HG02885 (cell line): ENCODE data around the gene HLCS.

Experiments
- ATAC-seq: cut with Tn5 transposase; IDR thresholded peaks from one replicate; pipeline ENCODE4 v1.9.1; 2021; ENCODE audit warnings: mild to moderate bottlenecking; ENCODE audit not compliant: unreplicated experiment, poor library complexity

HLCS gene

DNA sequence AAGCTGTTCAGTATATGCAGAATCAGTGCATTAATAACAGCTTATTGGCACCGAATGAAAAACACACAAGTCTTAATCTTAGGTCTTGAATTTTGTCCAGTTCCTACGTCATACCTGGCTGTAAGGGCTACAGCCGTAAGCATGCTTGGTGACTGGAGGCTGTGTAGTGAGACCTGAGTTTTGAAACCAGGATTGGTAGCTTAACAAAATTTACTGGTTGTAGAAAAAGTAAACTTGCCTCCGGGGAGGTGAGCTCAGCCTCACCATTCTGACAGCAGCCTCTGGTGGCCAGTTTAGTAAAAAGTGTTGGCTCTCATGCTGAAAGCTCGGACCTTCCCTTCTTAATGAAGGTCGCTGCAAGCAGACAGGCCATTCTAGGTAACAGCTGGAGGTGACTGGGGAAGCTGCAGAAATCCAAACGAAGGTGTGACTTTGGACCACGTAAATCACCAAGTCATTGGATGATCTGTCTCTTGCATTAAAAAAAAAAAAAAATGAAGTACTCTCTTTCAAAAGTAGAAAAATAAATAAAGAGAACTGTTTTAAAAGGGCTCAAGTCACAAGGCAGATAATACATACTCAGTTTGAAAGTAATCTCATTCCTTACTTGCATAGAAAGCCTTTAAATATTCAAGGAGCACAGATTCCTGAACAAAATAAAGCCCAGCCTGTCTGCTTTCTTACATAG is 48.9 kb downstream of the HLCS start:
- no peak for ATAC-seq

- no peak for ATAC-seq
These were observed 49.8 kb downstream of the HLCS start for GRCh38 chr21:36916718-36917117.

- ATAC-seq = no peak
These were observed 50.7 kb downstream of the HLCS start for GRCh38 chr21:36915696-36916245.

DNA sequence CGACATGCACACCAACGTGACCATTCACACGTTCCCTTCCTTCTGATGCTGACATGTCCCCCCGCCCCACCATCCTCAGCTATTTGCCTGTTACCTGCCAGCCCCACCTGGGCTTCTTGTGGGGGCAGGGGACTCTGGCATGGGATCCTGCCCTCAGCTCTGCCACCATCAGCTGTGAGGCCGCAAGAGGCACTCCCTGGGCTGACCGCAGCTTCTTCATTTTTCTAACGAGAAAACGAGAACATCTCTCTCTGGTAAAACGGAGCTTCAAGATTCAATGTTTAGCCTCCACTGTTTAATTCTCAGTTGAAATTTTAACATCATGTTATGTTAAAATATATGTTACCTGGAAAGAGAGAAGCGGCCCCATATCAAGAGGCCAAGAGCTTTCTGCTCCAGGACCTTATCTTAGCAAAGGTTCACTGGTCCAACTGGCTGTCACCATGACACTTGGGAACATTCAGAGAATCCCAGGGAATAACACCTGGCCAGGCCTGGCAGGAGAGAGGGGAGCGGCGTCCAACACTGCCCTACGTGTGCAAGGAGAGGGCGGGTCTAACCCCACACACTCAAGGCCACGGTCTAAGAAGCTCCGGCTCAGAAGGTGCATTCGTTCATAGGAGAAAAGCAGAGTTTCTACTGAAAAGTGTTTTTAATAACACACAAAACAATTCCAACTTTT is 51.3 kb downstream of the HLCS start:
- no peak for ATAC-seq

GRCh38 chr21:36914244-36915013 is 52.0 kb downstream of the HLCS start:
- ATAC-seq = no peak

DNA sequence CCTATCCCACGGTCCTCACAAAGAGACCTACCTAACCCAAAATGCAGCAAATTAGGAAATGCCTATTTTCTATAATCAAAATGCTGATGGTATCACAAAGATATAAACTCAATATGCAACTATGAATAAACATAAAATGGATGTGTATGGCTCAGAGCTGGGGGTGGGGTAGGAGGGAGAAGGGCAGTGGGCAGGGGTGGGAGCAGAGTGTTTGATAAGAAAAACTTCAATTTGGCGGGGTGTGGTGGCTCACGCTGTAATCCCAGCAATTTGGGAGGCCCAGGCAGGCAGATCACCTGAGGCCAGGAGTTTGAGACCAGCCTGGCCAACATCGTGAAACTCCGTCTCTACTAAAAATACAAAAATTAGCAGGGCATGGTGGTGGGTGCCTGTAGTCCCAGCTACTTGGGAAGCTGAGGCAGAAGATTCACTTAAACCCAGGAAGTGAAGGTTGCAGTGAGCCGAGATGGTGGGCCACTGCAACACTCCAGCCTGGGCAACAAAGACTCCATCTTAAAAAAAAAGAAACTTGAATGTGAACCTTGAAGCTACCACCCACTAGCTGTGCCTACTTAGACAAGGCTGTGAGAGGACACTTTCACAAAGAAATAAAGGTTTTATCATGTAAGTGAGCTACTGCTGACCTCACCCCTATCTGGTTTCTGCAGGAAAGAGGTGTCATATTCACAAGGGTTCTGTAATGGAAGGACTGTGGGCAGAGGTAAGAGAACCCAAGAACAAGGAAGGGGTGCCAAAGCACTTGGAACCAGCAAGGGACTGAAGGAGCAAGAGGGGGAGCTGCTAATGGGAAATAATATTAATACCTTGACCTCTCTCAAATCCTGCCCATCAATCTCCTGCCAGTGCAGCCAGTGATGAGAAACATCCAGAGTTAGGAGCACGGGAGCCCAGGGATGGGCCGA is 53.0 kb downstream of the HLCS start:
- ATAC-seq = no peak

DNA sequence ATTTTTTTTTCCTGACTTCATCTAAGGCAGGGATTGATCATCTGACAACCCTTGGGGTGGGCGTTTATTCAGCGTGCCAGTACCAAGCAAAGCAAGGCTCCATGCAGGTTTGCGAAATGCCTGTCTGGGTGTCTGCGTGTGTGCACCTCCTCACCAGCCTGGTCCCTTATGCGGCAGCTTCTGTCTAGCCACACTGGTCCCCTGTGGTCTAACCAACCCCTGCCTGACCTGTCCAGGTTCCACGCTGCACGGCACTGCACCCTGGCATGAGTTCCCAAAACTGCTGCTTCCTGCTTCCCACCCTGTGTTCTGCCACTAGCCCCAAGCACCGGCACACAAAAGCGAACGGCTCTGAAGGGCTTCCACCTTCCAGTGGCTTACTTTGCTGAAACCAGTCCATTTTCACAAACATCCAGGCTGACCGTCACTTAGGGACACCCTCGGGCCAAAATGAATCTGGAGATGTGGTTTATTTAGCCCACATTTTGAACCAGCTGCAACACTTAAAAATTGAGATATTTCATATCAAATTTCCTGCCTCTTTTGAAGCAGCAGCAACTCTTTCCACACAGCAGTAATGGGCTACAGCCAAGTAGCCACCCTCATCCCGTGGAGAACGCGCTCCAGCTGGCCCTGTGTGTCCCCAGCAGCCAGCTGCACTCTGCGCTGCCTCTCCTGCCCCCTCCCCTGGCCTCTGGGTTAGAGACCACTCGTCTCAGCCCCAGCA is 55.7 kb downstream of the HLCS start:
- ATAC-seq = no peak

GRCh38 chr21:36909901-36910561 is 56.4 kb downstream of the HLCS start:
- ATAC-seq = no peak

- ATAC-seq = no peak
These were observed 57.0 kb downstream of the HLCS start for GRCh38 chr21:36909423-36909822.

GRCh38 chr21:36908260-36908908 is 58.1 kb downstream of the HLCS start:
- ATAC-seq = no peak

GRCh38 chr21:36904093-36904666 is 62.3 kb downstream of the HLCS start:
- ATAC-seq = no peak

- ATAC-seq = no peak
These were observed 63.7 kb downstream of the HLCS start for GRCh38 chr21:36902793-36903192.

GRCh38 chr21:36902331-36902730 is 64.1 kb downstream of the HLCS start:
- no peak for ATAC-seq

DNA sequence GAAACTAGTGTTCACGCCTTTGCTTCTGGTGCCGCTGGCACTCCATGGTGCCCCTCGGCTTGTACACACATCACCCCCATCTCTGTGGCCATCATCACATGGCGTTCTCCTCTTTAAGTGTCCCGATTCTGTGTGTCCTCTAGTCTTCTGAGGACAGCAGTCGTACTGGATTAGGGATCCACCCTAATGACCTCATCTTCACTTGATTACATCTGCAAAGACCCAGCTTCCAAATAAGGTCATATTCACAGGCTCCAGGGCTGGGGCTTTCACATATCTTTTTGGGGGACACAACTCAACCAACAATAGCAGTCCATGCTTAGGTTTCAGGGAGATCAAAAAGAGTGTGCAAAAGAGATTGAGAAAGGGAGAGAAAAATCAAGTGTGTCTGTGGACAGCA is 64.9 kb downstream of the HLCS start:
- ATAC-seq = no peak

DNA sequence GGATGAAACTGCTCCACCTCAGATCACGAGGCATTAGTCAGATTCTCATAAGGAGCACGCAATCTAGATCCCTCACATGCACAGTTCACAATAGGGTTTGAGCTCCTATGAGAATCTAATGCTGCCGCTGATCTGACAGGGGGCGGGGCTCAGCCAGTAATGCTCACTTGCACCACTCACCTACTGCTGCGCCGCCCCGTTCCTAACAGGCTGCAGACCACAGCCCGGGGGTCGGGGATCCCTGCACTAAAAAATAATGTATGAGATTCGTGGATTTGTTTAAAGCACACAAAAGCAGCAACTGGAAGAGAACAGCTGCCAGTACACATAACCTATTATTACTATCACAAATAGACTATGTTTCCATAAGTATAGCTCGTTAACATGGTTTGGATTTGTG is 72.9 kb downstream of the HLCS start:
- no peak for ATAC-seq

GRCh38 chr21:36892201-36892600 is 74.3 kb downstream of the HLCS start:
- no peak for ATAC-seq

DNA sequence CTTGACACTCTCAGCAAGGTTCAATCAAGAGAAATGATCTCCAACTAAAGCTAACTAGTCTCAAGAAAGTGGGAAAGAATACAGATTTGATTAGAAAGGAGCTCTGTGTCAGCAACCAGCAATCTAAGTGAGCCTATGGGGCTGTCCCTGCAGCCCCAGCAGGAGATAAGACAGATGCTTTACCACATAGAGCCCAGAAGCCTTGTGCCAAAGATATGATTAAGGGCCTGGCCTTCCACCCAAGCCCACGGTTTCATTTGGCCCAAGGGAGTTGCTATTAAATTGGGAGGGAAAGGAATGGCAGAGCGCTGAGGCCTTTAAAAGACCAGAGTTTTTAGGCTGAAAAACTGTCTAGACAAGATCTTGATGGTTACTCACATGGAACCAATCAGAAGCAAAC is 74.8 kb downstream of the HLCS start:
- no peak for ATAC-seq

- ATAC-seq = no peak
These were observed 75.3 kb downstream of the HLCS start for GRCh38 chr21:36891121-36891520.
